KMS-11 (cell line): ENCODE results near the gene HNF1A.

Source experiments
- H2AFZ ChIP-seq: fragments of 200-600 bp; sonication (generic); 2 replicates; pipeline ENCODE4 v1.6.1; 2016; ENCODE audit warnings: antibody characterized with exemption, mixed run types, low read depth
- H3K27ac ChIP-seq: fragments of 200-600 bp; sonication (generic); 2 replicates; pipeline ENCODE4 v1.6.1; 2016; ENCODE audit warnings: mild to moderate bottlenecking, mixed run types
- H3K27me3 ChIP-seq: fragments of 200-600 bp; sonication (generic); 2 replicates; pipeline ENCODE4 v1.6.1; 2017; ENCODE audit warnings: mild to moderate bottlenecking, low read depth, mixed run types, moderate library complexity; ENCODE audit not compliant: insufficient read depth
- H3K36me3 ChIP-seq: fragments of 200-600 bp; sonication (generic); 2 replicates; pipeline ENCODE4 v1.6.1; 2017; ENCODE audit warnings: mild to moderate bottlenecking, mixed run types; ENCODE audit not compliant: insufficient read depth
- H3K4me1 ChIP-seq: fragments of 200-600 bp; sonication (generic); 2 replicates; pipeline ENCODE4 v1.6.1; 2016; ENCODE audit warnings: mild to moderate bottlenecking, low read depth, mixed run types; ENCODE audit not compliant: poor library complexity, severe bottlenecking
- H3K4me2 ChIP-seq: fragments of 200-600 bp; sonication (generic); 2 replicates; pipeline ENCODE4 v1.7.0; 2016; ENCODE audit warnings: mild to moderate bottlenecking, mixed run types
- H3K4me3 ChIP-seq: fragments of 200-600 bp; sonication (generic); IDR thresholded peaks from 2 replicates; pipeline ENCODE4 v1.6.1; 2017; ENCODE audit warnings: low read depth, low read length, mixed read lengths; ENCODE audit not compliant: insufficient read depth
- H3K79me2 ChIP-seq: fragments of 200-600 bp; sonication (generic); 2 replicates; pipeline ENCODE4 v1.6.1; 2016; ENCODE audit warnings: low read depth, mixed run types; ENCODE audit not compliant: insufficient read depth
- H3K9ac ChIP-seq: fragments of 200-600 bp; sonication (generic); 2 replicates; pipeline ENCODE4 v1.6.1; 2016; ENCODE audit warnings: mild to moderate bottlenecking, mixed run types
- H4K20me1 ChIP-seq: fragments of 200-600 bp; sonication (generic); 2 replicates; pipeline ENCODE4 v1.6.1; 2016; ENCODE audit warnings: mild to moderate bottlenecking, mixed run types; ENCODE audit not compliant: insufficient read depth
- CTCF ChIP-seq: fragments of 200-600 bp; sonication (generic); conservative IDR thresholded peaks from 2 replicates; pipeline ENCODE4 v1.6.1; 2017; ENCODE audit warnings: low read depth, mild to moderate bottlenecking, antibody characterized with exemption, low read length, moderate library complexity, mixed read lengths

Gene HNF1A

GRCh38 chr12:120979220-120979861, 998 bp downstream of the HNF1A start:
- no peaks in the 10 kb centered on the region for H4K20me1 ChIP-seq
- no peak overlapping the region for H3K4me3 ChIP-seq
- no peak overlapping the region for H3K9ac ChIP-seq
- H3K4me2 ChIP-seq, result no peak overlapping the region
- TF ChIP-seq CTCF, result no peak
- H3K4me1 ChIP-seq, result no peaks in the 10 kb centered on the region
- no peaks in the 10 kb centered on the region for H3K27me3 ChIP-seq
- H3K79me2 ChIP-seq, result no peaks in the 10 kb centered on the region
- H3K36me3 ChIP-seq, result no peaks in the 10 kb centered on the region
- H2AFZ ChIP-seq, result no peak overlapping the region
- H3K27ac ChIP-seq, result no peak overlapping the region

- Histone ChIP-seq H3K27me3 (no peaks in the 10 kb centered on the region), H2AFZ (no peak overlapping the region), H3K4me1 (no peaks in the 10 kb centered on the region), H3K79me2 (no peaks in the 10 kb centered on the region), H3K9ac (no peak overlapping the region), H4K20me1 (no peaks in the 10 kb centered on the region), H3K36me3 (no peaks in the 10 kb centered on the region), H3K4me2 (no peak overlapping the region), H3K4me3 (no peak overlapping the region), H3K27ac (no peak overlapping the region)
- TF ChIP-seq CTCF, result no peak
Observed at GRCh38 chr12:120979862-120980696, 1.7 kb downstream of the HNF1A start.

GRCh38 chr12:120980800-120981368, 2.5 kb downstream of the HNF1A start:
- Histone ChIP-seq H2AFZ (no peak overlapping the region), H3K36me3 (no peaks in the 10 kb centered on the region), H4K20me1 (no peaks in the 10 kb centered on the region), H3K4me2 (no peak overlapping the region), H3K4me1 (no peaks in the 10 kb centered on the region), H3K27me3 (no peaks in the 10 kb centered on the region), H3K4me3 (no peak overlapping the region), H3K27ac (no peak overlapping the region), H3K9ac (no peak overlapping the region), H3K79me2 (no peaks in the 10 kb centered on the region)
- TF ChIP-seq CTCF, result no peak

GRCh38 chr12:120981407-120981941, 3.1 kb downstream of the HNF1A start:
- Histone ChIP-seq H2AFZ (no peak overlapping the region), H3K4me1 (no peaks in the 10 kb centered on the region), H3K4me3 (no peak overlapping the region), H3K36me3 (no peaks in the 10 kb centered on the region), H3K9ac (no peak overlapping the region), H3K79me2 (no peaks in the 10 kb centered on the region), H3K4me2 (no peak overlapping the region), H3K27ac (no peak overlapping the region), H4K20me1 (no peaks in the 10 kb centered on the region), H3K27me3 (no peaks in the 10 kb centered on the region)
- TF ChIP-seq CTCF, result no peak
